Measurements from ENCODE around the gene SEMA4G. TPM values are rescaled to one million over a fixed set of nuclear protein-coding genes. Genes with fewer than 3 reads are reported as not detected.
A peak's percentile ranks its signal among the peaks of the same experiment; 100 is the strongest.

Gene SEMA4G
- total RNA-seq, 1 experiment from 2014 or later = not detected

DNA sequence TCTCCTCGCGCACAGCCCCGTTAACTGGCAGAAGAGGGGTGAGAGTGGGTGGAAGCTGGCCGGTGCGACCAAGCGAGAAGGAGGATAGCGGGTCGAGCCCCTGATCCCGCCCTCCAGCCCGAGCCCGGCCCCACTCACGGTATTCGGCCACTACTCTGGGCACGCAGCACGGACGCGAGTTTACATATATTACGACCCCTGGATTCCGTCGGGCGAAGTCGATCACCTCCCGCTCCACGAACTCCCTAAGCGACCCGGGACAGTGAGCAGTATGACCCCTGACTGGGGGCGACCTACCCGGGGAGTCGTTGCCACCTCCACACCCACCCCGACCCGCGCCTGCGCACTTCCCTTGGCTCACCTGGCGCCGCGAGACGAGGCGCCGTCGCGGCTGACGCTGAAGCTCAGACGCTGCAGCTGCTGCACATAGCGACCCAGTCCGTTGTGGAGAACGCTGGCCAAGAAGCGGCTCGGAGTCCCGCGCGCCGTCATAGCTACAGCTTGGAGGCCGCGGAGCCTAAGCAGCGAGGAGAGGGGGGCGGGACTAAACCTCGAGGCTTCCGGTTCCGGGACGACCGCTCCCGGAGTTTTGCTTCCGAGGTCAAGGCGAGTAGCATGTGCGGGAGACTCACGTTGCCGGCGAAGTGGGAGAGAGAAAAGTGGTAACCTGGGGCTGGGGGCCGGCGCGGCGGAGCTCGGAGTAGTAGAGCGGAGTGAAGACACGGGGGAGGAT is 17.8 kb downstream of the SEMA4G start, which contains the start of the genes MRPL43 and TWNK:
TSS of gene MRPL43 (minus strand) at position 546 of the 733 bp plus-strand sequence. CDS start at position 492, 54 bp downstream.
TSS of gene TWNK (plus strand) at position 592 of the 733 bp plus-strand sequence. CDS start 668 bp downstream, outside the sequence.
- Histone ChIP-seq H3K27me3 (ENCODE audit: low read length) (no peaks in the 10 kb centered on the region), H3K4me3 (ENCODE audit: low read length) (peak within 1 kb of the TSS; percentile 94), H3K36me3 (ENCODE audit: insufficient read depth, low read length) (peaks cover 29% of the 10 kb centered on the region; the same call in 1 of the 2 replicates), H3K4me1 (ENCODE audit: low read length) (peaks cover 32% of the 10 kb centered on the region), H3K9ac (ENCODE audit: low read length) (peak within 1 kb of the TSS; percentile 85), H2AFZ (ENCODE audit: low read length) (peak within 1 kb of the TSS; percentile 23), H3K9me2 (replicated peaks; ENCODE audit: insufficient read depth, low read length) (no peaks in the 10 kb centered on the region), H4K20me1 (ENCODE audit: insufficient read depth, low read depth, low read length) (peaks cover 17% of the 10 kb centered on the region), H3K27ac (ENCODE audit: low read length) (peak within 1 kb of the TSS; percentile 46), H3K4me2 (ENCODE audit: low read depth, low read length, poor library complexity, severe bottlenecking) (peak within 1 kb of the TSS; percentile 89), H3K9me3 (ENCODE audit: low read length) (no peaks in the 10 kb centered on the region), H3K79me2 (ENCODE audit: low read length) (peaks cover 46% of the 10 kb centered on the region)
- peak; percentile 94 for DNase-seq

DNA sequence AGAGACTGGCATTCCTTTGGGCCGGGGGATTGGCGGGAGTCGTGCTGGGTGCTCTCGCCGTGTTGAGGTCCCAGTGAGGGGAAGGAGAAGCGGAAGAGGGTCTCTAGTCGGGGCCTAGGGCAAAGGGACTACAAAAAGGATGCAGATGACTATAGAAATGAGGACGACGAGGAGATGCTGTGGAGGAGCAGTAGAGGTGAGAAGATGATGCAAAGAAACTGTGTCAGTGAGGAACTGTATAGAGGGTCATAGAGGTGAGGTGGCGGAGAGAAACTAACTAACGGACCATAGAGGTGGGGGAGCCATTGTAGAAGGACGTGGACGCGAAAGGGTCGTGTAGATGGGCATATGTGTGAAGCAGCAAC is 18.4 kb downstream of the SEMA4G start:
- H3K4me2 ChIP-seq (ENCODE audit: low read depth, low read length, poor library complexity, severe bottlenecking) = peak overlapping the region; percentile 89
- peak overlapping the region; percentile 94 for H3K4me3 ChIP-seq (ENCODE audit: low read length)
- H3K27ac ChIP-seq (ENCODE audit: low read length) = peak overlapping the region; percentile 46; the same call in 1 of the 2 replicates
- no peak overlapping the region for H2AFZ ChIP-seq (ENCODE audit: low read length)
- H3K27me3 ChIP-seq (ENCODE audit: low read length) = no peaks in the 10 kb centered on the region
- peaks cover 17% of the 10 kb centered on the region for H4K20me1 ChIP-seq (ENCODE audit: insufficient read depth, low read depth, low read length)
- peak overlapping the region; percentile 85 for H3K9ac ChIP-seq (ENCODE audit: low read length)
- peaks cover 29% of the 10 kb centered on the region; the same call in 1 of the 2 replicates for H3K36me3 ChIP-seq (ENCODE audit: insufficient read depth, low read length)
- H3K9me2 ChIP-seq (replicated peaks; ENCODE audit: insufficient read depth, low read length) = no peaks in the 10 kb centered on the region
- no peak for DNase-seq
- peaks cover 32% of the 10 kb centered on the region for H3K4me1 ChIP-seq (ENCODE audit: low read length)
- peaks cover 46% of the 10 kb centered on the region for H3K79me2 ChIP-seq (ENCODE audit: low read length)
- H3K9me3 ChIP-seq (ENCODE audit: low read length) = no peaks in the 10 kb centered on the region

DNA sequence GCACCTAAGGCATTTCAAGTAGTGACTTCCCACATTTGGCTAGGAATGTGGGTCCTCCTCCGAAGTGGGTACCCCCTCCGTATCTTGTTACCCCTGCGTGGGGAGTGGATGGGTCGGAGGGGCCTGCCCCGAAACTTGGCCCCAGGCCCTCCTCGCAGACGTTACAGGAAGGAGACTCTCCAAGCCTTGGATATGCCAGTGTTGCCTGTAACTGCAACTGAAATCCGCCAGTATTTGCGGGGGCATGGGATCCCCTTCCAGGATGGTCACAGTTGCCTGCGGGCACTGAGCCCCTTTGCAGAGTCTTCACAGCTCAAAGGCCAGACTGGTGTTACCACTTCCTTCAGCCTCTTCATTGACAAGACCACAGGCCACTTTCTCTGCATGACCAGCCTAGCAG is 18.9 kb downstream of the SEMA4G start:
- no peaks in the 10 kb centered on the region for H3K27me3 ChIP-seq (ENCODE audit: low read length)
- H3K9ac ChIP-seq (ENCODE audit: low read length) = peak overlapping the region; percentile 85
- no peaks in the 10 kb centered on the region for H3K9me3 ChIP-seq (ENCODE audit: low read length)
- DNase-seq = no peak
- peak overlapping the region; percentile 94 for H3K4me3 ChIP-seq (ENCODE audit: low read length)
- no peaks in the 10 kb centered on the region for H3K9me2 ChIP-seq (replicated peaks; ENCODE audit: insufficient read depth, low read length)
- peaks cover 17% of the 10 kb centered on the region for H4K20me1 ChIP-seq (ENCODE audit: insufficient read depth, low read depth, low read length)
- no peak overlapping the region for H2AFZ ChIP-seq (ENCODE audit: low read length)
- H3K27ac ChIP-seq (ENCODE audit: low read length) = peak overlapping the region; percentile 46; the same call in 1 of the 2 replicates
- H3K4me1 ChIP-seq (ENCODE audit: low read length) = peaks cover 32% of the 10 kb centered on the region
- peaks cover 29% of the 10 kb centered on the region; the same call in 1 of the 2 replicates for H3K36me3 ChIP-seq (ENCODE audit: insufficient read depth, low read length)
- peak overlapping the region; percentile 89 for H3K4me2 ChIP-seq (ENCODE audit: low read depth, low read length, poor library complexity, severe bottlenecking)
- peaks cover 46% of the 10 kb centered on the region for H3K79me2 ChIP-seq (ENCODE audit: low read length)

- H3K4me1 ChIP-seq (ENCODE audit: low read length) = peaks cover 32% of the 10 kb centered on the region
- peaks cover 29% of the 10 kb centered on the region; the same call in 1 of the 2 replicates for H3K36me3 ChIP-seq (ENCODE audit: insufficient read depth, low read length)
- peaks cover 17% of the 10 kb centered on the region for H4K20me1 ChIP-seq (ENCODE audit: insufficient read depth, low read depth, low read length)
- peak overlapping the region; percentile 94; the same call in 1 of the 2 replicates for H3K4me3 ChIP-seq (ENCODE audit: low read length)
- no peaks in the 10 kb centered on the region for H3K27me3 ChIP-seq (ENCODE audit: low read length)
- H3K4me2 ChIP-seq (ENCODE audit: low read depth, low read length, poor library complexity, severe bottlenecking) = peak overlapping the region; percentile 89
- H3K9me3 ChIP-seq (ENCODE audit: low read length) = no peaks in the 10 kb centered on the region
- H3K9ac ChIP-seq (ENCODE audit: low read length) = no peak overlapping the region
- no peak overlapping the region for H3K27ac ChIP-seq (ENCODE audit: low read length)
- no peak overlapping the region for H2AFZ ChIP-seq (ENCODE audit: low read length)
- DNase-seq = no peak
- H3K79me2 ChIP-seq (ENCODE audit: low read length) = peaks cover 46% of the 10 kb centered on the region
- H3K9me2 ChIP-seq (replicated peaks; ENCODE audit: insufficient read depth, low read length) = no peaks in the 10 kb centered on the region
Observed at GRCh38 chr10:100989088-100989487, 19.8 kb downstream of the SEMA4G start.

GRCh38 chr10:100993986-100994708 is 24.8 kb downstream of the SEMA4G start:
- no peaks in the 10 kb centered on the region for H3K9me2 ChIP-seq (replicated peaks; ENCODE audit: insufficient read depth, low read length)
- peaks cover 10% of the 10 kb centered on the region; the same call in 1 of the 2 replicates for H4K20me1 ChIP-seq (ENCODE audit: insufficient read depth, low read depth, low read length)
- peaks cover 28% of the 10 kb centered on the region for H3K4me1 ChIP-seq (ENCODE audit: low read length)
- H3K27ac ChIP-seq (ENCODE audit: low read length) = no peak overlapping the region
- peak; percentile 55 for DNase-seq
- H3K9ac ChIP-seq (ENCODE audit: low read length) = no peak overlapping the region
- H3K9me3 ChIP-seq (ENCODE audit: low read length) = no peaks in the 10 kb centered on the region
- H2AFZ ChIP-seq (ENCODE audit: low read length) = no peak overlapping the region
- H3K4me3 ChIP-seq (ENCODE audit: low read length) = no peak overlapping the region
- H3K79me2 ChIP-seq (ENCODE audit: low read length) = peaks cover 12% of the 10 kb centered on the region
- no peaks in the 10 kb centered on the region for H3K27me3 ChIP-seq (ENCODE audit: low read length)
- H3K36me3 ChIP-seq (ENCODE audit: insufficient read depth, low read length) = peaks cover 21% of the 10 kb centered on the region; the same call in 1 of the 2 replicates
- H3K4me2 ChIP-seq (ENCODE audit: low read depth, low read length, poor library complexity, severe bottlenecking) = no peak overlapping the region

GRCh38 chr10:100995181-100995580 is 25.9 kb downstream of the SEMA4G start:
- Histone ChIP-seq H3K9me2 (replicated peaks; ENCODE audit: insufficient read depth, low read length) (no peaks in the 10 kb centered on the region), H3K9ac (ENCODE audit: low read length) (no peak overlapping the region), H3K27ac (ENCODE audit: low read length) (no peak overlapping the region), H3K4me3 (ENCODE audit: low read length) (no peak overlapping the region), H4K20me1 (ENCODE audit: insufficient read depth, low read depth, low read length) (peaks cover 6% of the 10 kb centered on the region; the same call in 1 of the 2 replicates), H3K27me3 (ENCODE audit: low read length) (no peaks in the 10 kb centered on the region), H3K79me2 (ENCODE audit: low read length) (peaks cover 8% of the 10 kb centered on the region), H3K9me3 (ENCODE audit: low read length) (no peaks in the 10 kb centered on the region), H3K36me3 (ENCODE audit: insufficient read depth, low read length) (peaks cover 12% of the 10 kb centered on the region; the same call in 1 of the 2 replicates), H3K4me2 (ENCODE audit: low read depth, low read length, poor library complexity, severe bottlenecking) (no peak overlapping the region), H2AFZ (ENCODE audit: low read length) (no peak overlapping the region), H3K4me1 (ENCODE audit: low read length) (peaks cover 21% of the 10 kb centered on the region)
- DNase-seq = peak; percentile 41

DNA sequence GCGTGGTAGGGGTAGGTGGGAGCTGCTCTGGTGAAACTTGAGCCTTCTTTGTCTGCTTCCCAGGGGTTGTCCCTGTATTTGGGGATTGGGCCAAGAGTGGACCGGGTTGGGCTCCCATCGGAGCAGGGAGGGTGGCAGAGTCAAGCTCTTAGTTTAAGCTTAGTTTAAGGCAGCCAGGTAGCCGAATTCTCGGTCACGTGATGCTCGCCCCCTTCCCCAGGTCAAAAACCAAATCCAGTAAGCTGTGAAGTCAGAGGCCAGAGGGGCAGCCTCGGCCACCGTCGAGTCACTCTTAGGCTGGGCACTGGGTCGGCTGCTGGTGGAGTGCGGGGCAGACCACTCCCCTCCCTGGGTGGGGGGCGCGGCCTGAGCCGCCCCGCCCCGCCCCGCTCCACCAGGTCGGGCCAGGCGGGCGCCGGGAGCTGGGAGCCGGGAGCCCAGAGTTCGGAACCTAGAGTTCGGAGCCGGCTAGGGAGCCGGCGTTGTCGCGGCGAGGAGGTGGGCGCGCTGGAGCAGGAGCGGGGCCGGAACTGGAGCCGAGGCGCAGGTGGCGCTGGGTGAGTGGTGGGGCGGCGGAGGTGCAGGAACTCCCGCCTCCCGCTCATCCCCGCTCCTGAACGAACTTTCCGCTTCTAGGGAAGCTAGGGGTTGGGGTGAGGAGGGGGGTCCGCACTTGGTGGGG is 27.5 kb downstream of the SEMA4G start:
- Histone ChIP-seq H3K79me2 (ENCODE audit: low read length) (peaks cover 12% of the 10 kb centered on the region), H3K9me3 (ENCODE audit: low read length) (no peaks in the 10 kb centered on the region), H3K9ac (ENCODE audit: low read length) (peak overlapping the region; percentile 93), H3K27me3 (ENCODE audit: low read length) (no peaks in the 10 kb centered on the region), H3K9me2 (replicated peaks; ENCODE audit: insufficient read depth, low read length) (no peaks in the 10 kb centered on the region), H3K4me3 (ENCODE audit: low read length) (peak overlapping the region; percentile 94), H3K36me3 (ENCODE audit: insufficient read depth, low read length) (no peaks in the 10 kb centered on the region), H4K20me1 (ENCODE audit: insufficient read depth, low read depth, low read length) (no peaks in the 10 kb centered on the region), H3K4me2 (ENCODE audit: low read depth, low read length, poor library complexity, severe bottlenecking) (peak overlapping the region; percentile 89), H3K4me1 (ENCODE audit: low read length) (peaks cover 21% of the 10 kb centered on the region), H3K27ac (ENCODE audit: low read length) (peak overlapping the region; percentile 82), H2AFZ (ENCODE audit: low read length) (peak overlapping the region; percentile 91)
- DNase-seq = peak; percentile 78
